Esophagus squamous epithelium (tissue), 5 donors: ENCODE measurements around the gene MOK. TPM values are rescaled to one million over a fixed set of nuclear protein-coding genes. Genes with fewer than 3 reads are reported as not detected.

ENCODE experiments used
- DNase-seq: peaks from one replicate; lab custom pipeline; 2025; lab: John Stamatoyannopoulos, UW
- H3K27ac ChIP-seq, 4 donors: fragments of 200-600 bp; sonication (generic); one replicate each; pipeline ENCODE4 v1.5.1; 2016 to 2019; ENCODE audit warnings: mild to moderate bottlenecking in 1 of 4
- H3K27me3 ChIP-seq, 4 donors: fragments of 200-600 bp; sonication (generic); 1 replicate in 3 of 4; 2 replicates in 1 of 4; pipeline versions ENCODE4 v1.5.1 to v1.6.0; 2017 to 2021; ENCODE audit warnings: antibody characterized with exemption in 1 of 4
- H3K36me3 ChIP-seq, 3 donors: fragments of 200-600 bp; sonication (generic); one replicate each; pipeline ENCODE4 v1.5.1; 2016 to 2019
- H3K4me1 ChIP-seq, 3 donors: fragments of 200-600 bp; sonication (generic); one replicate each; pipeline ENCODE4 v1.5.1; 2017 to 2019
- H3K4me3 ChIP-seq, 4 donors: fragments of 200-600 bp; sonication (generic); 1 replicate in 3 of 4; 2 replicates in 1 of 4; pipeline ENCODE4 v1.5.1; 2016 to 2019; ENCODE audit warnings: mild to moderate bottlenecking in 2 of 4, moderate library complexity in 1 of 4
- H3K9me3 ChIP-seq, 3 donors: fragments of 200-600 bp; sonication (generic); one replicate each; pipeline ENCODE4 v1.5.1; 2016 to 2019
- POLR2A ChIP-seq, 4 donors: fragments of 450-650 bp; IDR thresholded peaks; one replicate each; pipeline ENCODE4 v1.6.1; 2017; ENCODE audit warnings: antibody characterized with exemption in 4 of 4, mild to moderate bottlenecking in 4 of 4, moderate library complexity in 3 of 4
- WGBS, 2 donors: methylation state at CpG; one replicate each; pipeline ENCODE4 v1.1.5; 2018; 5-methylcytosine and 5-hydroxymethylcytosine counted together
- intact Hi-C: fragments of 100-400 bp; cut with DNase I; formaldehyde crosslinking; loops from one replicate; pipeline ENCODE4 v1.15.0; 2022
- total RNA-seq, 4 donors: library from RNA; depleted of rRNA; stranded (reverse); fragments of >200 nt; gene quantifications; one replicate each; pipeline ENCODE4 v1.1.0, GENCODE V29; 2016
- TF ChIP-seq, protein P1 (sequence below), 6 experiments: fragments of 450-650 bp in 4 of 6; fragments of 200-600 bp in 2 of 6; sonication (generic) in 2 of 6; IDR thresholded peaks; one replicate each; pipeline ENCODE4 v1.5.1; 2016 to 2019; ENCODE audit warnings: antibody characterized with exemption in 6 of 6, mild to moderate bottlenecking in 4 of 6, moderate library complexity in 4 of 6
- donor health status: DM: yes; HTN: yes; CAD: no.

The MOK gene
- total RNA-seq, 4 donors from 2014 or later, result 6.2 to 8.3 (median 6.4) TPM

- TF ChIP-seq, protein P1, sequence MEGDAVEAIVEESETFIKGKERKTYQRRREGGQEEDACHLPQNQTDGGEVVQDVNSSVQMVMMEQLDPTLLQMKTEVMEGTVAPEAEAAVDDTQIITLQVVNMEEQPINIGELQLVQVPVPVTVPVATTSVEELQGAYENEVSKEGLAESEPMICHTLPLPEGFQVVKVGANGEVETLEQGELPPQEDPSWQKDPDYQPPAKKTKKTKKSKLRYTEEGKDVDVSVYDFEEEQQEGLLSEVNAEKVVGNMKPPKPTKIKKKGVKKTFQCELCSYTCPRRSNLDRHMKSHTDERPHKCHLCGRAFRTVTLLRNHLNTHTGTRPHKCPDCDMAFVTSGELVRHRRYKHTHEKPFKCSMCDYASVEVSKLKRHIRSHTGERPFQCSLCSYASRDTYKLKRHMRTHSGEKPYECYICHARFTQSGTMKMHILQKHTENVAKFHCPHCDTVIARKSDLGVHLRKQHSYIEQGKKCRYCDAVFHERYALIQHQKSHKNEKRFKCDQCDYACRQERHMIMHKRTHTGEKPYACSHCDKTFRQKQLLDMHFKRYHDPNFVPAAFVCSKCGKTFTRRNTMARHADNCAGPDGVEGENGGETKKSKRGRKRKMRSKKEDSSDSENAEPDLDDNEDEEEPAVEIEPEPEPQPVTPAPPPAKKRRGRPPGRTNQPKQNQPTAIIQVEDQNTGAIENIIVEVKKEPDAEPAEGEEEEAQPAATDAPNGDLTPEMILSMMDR (IDR thresholded peaks at IDR 0.05), result no peak
- no peak for TF ChIP-seq POLR2A (IDR thresholded peaks at IDR 0.05)
- Histone ChIP-seq H3K4me1 (peaks cover 0 to 10% (median 0%) of the 10 kb centered on the region in 3 donors), H3K4me3 (no peak overlapping the region), H3K36me3 (peaks cover 0 to 15% (median 0%) of the 10 kb centered on the region in 3 donors), H3K27ac (no peak overlapping the region), H3K27me3 (no peaks in the 10 kb centered on the region), H3K9me3 (no peaks in the 10 kb centered on the region)
- 86 to 92% methylated on average over 11 to 21 of the region's 22 CpGs for WGBS, 2 donors
- intact Hi-C loops, result no loop called here
- DNase-seq, result no peak
Observed at GRCh38 chr14:102231476-102232347, 73.3 kb downstream of the MOK start.

DNA sequence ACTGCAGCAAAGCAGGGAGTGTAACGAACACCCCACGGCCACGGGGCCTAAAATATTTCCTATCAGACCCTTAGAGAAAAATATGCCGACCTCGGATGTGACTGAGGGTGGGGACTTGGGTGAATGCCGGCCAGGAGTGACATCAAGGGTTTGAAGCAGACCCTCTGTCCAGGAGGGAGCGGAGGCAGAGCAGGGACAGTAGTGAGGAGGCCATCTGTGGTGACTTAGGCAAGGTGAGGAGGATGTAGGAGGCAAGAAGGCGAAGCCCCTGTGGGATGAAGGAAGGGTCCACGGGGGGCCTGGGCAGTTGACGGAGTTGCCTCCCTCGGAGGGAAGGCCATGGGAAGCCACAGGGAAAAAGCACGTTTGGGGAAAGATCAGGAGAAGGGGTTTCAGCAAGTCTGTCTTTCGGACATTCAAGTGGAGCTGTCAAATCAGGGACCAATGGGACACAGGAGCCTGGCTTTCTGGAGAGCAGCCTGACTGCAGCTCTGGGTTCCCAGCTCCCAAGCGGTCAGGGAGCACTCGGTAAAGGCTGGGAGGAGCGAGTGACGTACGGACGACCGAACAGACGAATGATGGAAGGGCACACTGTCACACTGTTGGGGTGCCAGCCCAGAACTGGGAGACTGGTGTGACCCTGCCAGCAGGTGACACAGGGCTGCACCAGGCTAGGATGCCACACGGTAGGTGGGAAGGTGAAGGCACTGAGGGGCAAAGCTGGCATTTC is 74.3 kb downstream of the MOK start:
- H3K27me3 ChIP-seq, result no peaks in the 10 kb centered on the region
- intact Hi-C loops, result no loop called here
- H3K9me3 ChIP-seq, result no peaks in the 10 kb centered on the region
- no peak overlapping the region for H3K4me3 ChIP-seq
- no peak for TF ChIP-seq POLR2A (IDR thresholded peaks at IDR 0.05)
- TF ChIP-seq, protein P1 (IDR thresholded peaks at IDR 0.05), result no peak
- WGBS, 2 donors, result 88% methylated on average over 22 of the region's 22 CpGs
- no peak for DNase-seq
- peaks cover 0 to 8% (median 0%) of the 10 kb centered on the region in 3 donors for H3K4me1 ChIP-seq
- no peak overlapping the region for H3K27ac ChIP-seq
- peaks cover 0 to 15% (median 0%) of the 10 kb centered on the region in 3 donors for H3K36me3 ChIP-seq

GRCh38 chr14:102229739-102230092 is 75.2 kb downstream of the MOK start:
- Histone ChIP-seq H3K4me1 (no peaks in the 10 kb centered on the region), H3K27me3 (no peaks in the 10 kb centered on the region), H3K4me3 (no peak overlapping the region), H3K9me3 (no peaks in the 10 kb centered on the region), H3K27ac (no peak overlapping the region), H3K36me3 (peaks cover 0 to 15% (median 0%) of the 10 kb centered on the region in 3 donors)
- TF ChIP-seq POLR2A (IDR thresholded peaks at IDR 0.05), result no peak
- TF ChIP-seq, protein P1 (IDR thresholded peaks at IDR 0.05), result no peak
- intact Hi-C loops, result no loop called here
- no peak for DNase-seq
- 87 to 100% methylated on average over 1 to 5 of the region's 9 CpGs for WGBS, 2 donors

GRCh38 chr14:102229071-102229738 is 75.8 kb downstream of the MOK start:
- Histone ChIP-seq H3K9me3 (no peaks in the 10 kb centered on the region), H3K4me3 (no peak overlapping the region), H3K27ac (no peak overlapping the region), H3K36me3 (peaks cover 0 to 15% (median 0%) of the 10 kb centered on the region in 3 donors), H3K27me3 (no peaks in the 10 kb centered on the region), H3K4me1 (no peaks in the 10 kb centered on the region)
- intact Hi-C loops, result no loop called here
- no peak for TF ChIP-seq POLR2A (IDR thresholded peaks at IDR 0.05)
- 90 to 94% methylated on average over 26 to 27 of the region's 43 CpGs for WGBS, 2 donors
- no peak for DNase-seq

DNA sequence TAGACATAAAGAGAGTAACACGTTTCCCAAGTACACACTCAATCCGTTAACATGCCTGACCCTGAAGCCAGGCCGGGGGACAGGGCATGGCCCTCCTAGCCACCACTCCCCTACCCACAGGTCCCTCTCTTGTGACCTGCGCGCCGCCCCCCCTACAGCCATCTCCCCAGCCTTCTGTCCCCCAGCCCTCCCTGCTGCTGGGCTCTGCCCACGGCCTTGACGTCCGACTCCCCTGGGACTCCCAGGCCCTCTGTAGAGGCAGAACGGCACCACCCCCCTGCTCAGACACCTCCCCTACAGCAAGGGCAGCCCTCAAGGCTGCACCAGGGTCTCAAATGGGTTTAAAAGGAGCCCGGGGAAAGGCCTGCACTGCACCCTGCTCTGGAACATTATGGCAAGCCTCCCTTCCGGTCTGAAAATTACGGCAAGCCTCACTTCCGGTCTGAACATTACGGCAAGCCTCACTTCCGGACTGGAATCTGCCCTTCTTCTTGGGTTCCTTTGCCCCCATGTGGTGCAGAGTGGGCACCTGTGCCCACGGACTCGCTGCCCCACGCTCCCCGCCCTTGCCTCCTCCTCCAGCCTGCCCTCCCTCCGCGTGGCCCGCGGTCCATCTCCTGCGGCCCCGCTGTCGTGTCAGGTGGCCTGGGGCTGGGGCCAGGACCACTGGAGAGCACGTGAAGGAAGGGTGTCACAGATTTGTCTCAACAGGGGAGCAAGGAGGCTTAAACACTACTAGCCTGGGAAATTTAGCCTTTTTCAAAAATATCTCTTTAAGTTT is 77.6 kb downstream of the MOK start:
- Histone ChIP-seq H3K4me3 (no peak overlapping the region), H3K4me1 (no peaks in the 10 kb centered on the region), H3K9me3 (no peaks in the 10 kb centered on the region), H3K27me3 (no peaks in the 10 kb centered on the region), H3K36me3 (peaks cover 0 to 28% (median 0%) of the 10 kb centered on the region in 3 donors), H3K27ac (no peak overlapping the region)
- 81 to 88% methylated on average over 9 to 25 of the region's 28 CpGs for WGBS, 2 donors
- intact Hi-C loops, result no loop called here
- no peak for DNase-seq
- TF ChIP-seq POLR2A (IDR thresholded peaks at IDR 0.05), result no peak
- TF ChIP-seq, protein P1 (IDR thresholded peaks at IDR 0.05), result no peak
